GM19240 (cell line): ENCODE measurements around the gene DQX1.

Experiments used
- DNase-seq: peaks from one replicate; pipeline ENCODE4 v3.0.0; 2011; ENCODE audit warnings: low spot score; ENCODE audit not compliant: insufficient read length

Gene DQX1

DNA sequence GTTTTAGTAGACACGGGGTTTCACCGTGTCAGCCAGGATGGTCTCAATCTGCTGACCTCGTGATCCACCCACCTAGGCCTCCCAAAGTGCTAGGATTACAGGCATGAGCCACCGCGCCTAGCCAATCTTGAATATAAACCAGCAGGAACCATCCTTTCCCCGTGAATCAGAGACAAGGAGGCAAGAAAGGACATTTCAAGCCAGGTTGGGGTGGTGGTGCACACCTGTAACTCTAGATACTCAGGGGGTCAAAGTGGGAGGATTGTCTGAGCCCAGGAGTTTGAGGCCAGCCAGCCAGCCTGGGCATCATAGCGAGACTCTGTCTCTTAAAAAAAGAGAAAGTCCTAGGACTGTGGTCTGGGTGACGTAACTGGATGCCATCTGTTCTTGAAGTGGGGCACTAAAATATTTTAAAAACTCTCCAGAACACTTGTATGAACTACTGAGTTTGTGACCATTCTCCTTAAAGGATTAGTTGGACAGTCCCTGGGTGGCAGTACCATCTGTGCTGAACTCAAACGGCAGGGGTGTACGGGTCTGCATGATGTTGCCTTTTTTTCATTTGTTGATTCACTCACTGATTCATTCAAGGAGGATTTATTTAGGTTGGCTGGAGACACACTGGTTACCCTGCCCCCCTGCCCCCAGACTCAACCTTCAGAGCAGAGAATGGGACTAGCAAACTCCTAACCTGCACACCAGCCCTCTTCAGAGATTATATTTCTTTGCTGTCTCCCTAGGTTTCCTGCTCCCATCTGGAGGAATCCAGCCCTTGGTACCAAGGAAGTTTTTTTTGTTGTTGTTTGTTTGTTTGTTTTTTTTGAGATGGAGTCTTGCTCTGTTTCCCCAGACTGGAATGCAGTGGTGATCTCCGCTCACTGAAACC lies 14.7 kb downstream of the DQX1 start:
- no peak for DNase-seq

DNA sequence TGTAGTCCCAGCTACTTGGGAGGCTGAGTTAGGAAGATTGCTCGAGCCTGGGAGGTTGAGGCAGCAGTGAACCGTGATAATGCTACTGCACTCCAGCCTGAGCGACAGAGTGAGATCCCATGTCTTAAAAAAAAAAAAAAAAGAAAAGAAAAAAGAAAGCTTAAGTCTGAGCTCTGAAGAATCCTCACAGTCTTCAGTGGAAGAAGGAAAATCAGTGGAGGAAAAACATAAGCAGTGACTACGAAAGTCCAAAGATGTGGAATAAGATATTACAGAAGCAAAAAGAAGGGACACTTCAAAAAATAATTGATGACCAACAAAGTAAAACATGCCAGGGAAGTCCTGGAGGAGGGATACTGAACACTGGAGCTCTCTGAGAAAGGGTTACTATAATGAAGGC lies 15.8 kb downstream of the DQX1 start:
- DNase-seq = no peak

DNA sequence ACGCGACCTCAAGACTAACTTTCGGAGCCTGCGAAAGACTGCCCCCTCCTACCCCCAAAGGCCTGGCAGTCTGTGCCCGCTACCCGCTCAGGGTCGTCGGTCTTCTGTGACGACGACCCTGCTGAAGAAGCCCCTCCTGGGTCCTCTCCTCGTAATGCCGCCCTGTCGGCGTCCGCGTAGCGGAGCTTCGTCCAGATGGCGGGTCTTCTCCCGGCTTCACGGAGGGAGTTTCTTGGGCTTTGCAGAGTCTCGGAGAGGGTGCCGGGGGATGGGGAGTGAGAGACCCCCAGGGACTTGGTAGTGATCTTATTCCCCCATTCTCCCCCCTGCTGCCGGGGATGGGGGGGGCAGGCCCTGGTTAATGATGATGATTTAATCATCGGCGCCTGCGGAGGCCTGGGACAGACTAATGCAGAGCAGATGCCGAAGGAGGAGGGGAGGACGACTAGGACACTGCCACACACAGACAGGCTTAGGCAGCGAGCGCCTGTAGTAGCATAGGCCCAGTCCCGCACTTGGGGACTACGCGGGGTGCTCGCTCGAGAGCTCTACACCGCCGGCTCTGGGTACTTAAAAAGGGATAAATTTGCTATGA lies 18.0 kb downstream of the DQX1 start:
- DNase-seq = no peak

DNA sequence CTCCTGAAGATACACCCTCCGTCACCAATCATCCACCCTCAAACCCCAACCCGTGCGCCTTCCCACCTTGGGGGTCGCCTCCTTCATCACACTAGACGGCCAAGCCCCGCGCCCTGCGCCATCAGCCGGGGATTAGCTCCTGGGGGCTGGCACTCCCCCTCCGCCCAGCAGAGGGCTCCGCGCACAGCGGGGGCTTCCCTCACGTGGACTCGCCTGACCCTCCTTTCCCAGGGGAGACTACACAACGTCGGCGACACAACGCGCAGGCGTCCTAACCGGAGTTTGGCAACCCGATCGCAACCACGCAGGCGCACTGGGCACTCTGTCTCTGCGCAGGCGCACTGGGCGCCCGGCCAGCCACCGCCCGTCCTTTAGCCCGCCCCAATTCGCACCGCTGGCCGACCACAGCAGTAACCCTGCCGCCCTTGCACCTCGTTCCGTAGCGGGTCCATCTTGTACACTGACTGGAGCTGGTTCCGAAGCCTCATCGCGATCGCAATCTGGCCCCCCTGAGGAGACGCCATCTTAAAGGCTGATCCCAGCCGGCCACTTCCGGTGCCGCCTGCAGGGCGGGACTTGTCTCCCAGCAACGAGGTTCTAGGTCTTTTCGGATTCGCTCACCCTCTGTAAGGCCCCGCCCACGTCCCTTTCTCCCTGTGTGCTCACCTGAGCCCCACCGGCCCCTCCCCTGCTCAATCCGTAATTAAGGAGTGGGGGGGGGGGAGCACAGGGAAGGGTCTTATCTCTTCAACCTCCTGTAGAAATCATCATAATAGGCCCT lies 18.7 kb downstream of the DQX1 start, which contains the start of gene PCGF1:
PCGF1 (minus strand) TSS at position 551 of the 781 bp plus-strand sequence; CDS start at position 524, 27 bp downstream.
- peak; percentile 94 for DNase-seq

DNA sequence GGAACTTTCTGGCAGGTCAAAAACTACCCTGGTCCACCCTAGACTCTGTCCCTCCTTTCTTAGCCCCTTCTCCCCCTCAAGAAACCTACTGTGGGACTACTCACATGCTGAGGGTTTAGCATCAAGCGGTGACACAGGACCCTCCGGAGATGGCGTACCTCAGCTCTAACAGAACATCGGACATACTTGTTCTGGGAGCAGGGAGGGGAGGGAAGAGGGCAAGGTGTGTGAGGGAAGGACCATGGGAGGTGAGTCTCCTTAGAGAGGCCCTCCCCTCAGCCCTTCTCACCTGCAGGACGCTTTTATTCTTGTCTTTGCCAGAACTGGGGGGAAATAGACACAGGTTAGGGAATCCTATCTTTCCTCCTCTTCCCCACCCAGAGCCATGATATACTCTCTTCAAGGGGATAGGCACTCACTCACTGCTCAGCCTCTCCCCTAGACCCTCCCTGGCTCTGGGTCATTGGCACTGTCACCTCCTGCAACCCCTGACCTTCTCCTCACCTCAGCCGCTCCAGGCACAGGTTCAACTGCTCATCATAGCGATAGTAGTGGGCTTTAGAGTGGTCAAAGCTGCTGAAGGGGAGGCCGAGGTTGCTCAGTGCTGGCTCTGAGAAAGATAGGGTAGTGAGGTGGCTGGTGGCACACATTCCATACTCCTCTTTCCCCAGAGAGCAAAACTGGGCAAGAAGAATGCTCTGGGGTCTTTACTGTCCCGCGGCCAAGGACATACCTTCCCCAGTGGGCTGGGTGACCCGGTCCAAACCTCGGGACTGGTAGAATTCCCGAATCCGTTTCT lies 20.4 kb downstream of the DQX1 start:
- no peak for DNase-seq

DNA sequence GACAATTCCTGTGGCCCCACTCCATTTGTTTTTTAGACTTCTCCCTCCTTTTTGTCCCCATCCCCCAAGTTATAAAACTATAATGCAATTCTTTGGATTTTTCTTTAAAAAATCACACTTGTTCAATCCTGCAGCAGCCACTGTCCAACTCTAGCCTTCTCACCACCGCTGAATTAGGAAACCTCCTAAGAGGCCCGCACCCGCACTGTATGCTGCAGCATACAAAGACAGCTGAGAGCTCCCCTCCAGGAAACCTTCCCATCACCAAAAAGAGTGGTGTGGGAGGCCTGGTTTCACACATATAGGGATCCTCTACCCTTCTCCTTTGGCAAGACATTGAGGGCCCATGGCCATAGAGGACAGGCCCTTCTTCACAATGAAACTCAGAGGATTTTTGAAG lies 21.4 kb downstream of the DQX1 start:
- no peak for DNase-seq

DNA sequence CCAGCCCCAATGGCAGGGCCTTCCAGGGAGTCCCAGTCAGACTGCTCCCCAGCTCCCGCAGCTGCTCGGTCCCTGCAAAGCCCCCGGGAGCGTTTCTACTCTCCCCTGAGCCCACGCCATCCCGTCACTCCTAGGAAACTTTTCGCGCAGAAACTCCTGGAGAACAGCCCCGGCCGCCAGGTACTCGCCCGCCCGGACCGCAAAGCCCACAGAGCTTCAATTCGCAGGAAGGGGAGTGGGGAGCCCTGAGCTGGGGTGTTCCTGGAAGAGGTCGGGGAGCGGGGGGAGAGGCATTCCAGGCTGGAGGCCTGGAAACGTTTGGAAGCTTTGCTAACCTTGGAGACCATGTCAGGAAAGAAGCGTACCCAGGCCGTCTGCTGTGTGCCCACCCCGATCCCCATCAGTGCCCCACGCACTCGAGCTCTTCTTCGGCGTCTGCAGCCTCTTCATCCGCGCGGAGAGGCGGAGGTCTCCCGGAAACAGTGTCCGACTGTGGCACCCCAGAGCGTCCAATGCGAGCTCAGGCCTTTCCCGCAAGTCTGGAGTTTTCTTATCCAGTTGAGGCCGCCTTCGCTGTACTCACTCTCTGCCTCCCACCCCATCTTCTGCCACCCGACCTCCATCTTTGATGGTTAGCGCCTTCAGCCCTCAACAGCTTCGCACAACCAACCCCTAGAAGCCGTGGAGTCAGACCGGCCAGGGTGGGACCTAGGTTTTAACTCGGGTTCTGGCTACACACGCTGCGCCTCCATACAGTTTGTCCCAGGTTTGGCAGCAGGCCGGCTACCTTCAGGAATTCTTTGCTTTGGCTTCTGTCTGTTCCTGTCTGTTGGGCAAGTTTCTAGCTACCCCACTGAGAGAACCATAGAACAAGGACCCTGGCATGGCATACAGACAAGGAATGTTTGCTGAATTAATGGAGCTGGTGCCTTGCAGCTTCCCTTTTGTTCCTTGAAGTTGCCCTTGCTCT lies 22.2 kb downstream of the DQX1 start:
- DNase-seq = no peak

DNA sequence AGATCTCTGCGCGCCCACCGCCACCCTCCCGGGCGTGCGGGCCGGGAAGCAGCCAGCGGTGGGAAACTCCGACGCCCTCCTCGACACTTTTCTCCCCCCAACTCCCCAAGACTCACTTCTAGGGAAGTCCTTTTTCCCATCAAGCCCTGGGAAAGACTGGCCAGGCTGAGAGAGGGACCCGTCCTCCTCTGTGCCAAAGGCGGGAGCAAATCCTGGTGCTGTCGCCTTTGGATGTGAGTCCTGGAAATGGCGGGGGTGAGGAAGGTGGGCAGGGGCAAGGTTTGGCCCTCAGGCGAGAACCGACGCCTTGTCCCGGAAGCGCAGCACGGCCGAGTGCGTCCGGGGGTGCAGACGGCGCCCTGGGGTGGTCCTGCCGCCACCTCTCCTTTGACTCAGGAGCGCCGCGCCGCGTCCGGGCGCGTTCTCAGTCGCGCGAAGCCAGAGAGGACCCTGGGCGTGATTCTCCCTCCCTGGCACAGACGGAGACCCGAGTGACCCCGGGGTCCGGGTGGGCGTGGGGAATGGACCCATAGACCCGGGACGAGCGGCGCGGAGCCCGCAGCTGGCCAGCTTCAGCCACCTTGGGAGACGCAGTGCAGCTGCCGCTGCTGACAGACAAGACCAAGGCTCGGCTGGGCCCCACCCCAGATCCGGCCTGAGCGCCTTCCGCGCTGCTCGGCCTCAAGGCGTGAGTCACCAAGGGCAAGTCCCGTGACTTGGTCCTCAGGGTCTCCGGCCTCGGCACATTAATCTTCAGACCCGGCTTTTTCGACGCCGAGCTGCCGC lies 23.1 kb downstream of the DQX1 start:
- no peak for DNase-seq

DNA sequence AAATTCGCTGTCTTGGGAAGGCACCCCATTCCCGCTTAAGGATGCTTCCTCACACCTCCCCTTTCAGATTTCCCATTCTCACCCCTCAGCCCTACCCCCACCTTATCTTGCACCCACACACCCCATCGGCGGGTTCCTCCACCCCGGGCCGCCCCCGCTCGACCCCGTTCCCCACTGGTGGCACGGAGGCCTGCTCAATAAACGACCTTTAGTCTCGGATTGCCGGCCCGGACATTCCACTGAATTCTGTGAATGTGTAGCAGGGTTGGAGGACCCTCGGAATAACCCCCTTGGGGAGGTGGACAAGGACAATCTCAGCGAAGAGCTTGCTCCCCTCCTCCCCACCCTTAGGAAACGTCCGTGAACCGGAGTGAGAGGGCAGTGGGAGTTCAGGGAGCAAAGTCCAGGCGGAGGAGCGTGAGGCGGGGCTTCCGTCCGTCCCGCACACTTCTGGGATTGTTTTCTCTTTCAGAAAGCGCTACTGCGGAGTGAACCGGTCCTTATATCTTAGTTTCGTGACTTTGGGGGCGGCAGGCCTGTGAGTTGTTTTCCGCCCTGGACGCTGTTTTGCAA lies 23.8 kb downstream of the DQX1 start:
- DNase-seq = no peak

DNA sequence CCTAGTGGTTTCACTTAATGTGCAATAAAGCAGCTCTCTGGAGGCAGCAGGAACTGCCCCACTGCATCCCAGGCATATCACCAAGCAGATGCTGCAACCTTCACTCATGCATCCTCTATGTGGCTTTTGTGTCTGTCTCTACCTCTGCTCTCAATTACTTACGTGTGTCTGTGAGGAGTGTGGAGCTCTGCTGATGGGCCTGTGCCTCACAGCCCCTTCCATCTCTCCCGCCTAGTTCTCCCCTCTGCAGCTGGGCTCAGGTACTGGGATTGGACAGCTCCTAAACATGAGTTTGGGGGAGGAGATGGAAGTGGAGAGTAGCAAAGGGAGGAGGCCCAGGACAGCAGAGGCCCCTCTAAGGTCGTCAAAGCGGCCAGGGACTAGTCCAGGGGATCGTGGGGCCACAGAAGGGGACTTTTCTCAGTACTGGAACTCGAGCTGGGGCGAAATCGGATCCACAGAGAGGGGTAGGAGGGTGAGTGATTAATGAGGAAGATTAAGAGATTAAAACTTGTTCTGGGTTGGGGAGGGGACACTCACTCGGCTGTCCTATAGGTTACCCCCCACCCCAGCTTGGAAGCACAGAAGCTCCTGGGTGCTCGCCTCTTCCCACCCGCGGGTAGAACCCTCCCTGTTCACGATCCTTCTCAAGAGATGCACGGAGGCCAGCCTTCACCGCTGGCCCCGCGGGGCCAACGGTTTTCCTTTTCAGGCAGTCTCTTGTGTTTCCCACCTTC lies 24.5 kb downstream of the DQX1 start:
- no peak for DNase-seq

DNA sequence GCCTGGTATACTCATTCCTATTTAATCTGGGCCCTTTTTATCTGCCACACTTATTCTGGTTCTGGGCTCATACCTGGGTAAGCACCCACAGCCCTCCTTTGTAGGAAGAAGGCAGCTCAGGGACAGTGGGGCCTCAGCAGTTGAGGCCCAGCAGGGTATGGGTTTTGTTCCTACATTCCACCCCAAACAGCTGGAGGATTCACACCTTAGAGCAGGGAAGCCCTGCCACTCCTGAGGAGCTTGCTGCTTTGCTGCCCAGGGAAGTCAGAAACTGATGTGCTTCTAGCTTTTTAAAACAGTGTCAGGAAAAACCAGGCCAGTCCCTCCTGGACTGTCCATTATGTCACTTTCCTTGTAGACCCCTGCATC lies 25.5 kb downstream of the DQX1 start:
- DNase-seq = no peak

DNA sequence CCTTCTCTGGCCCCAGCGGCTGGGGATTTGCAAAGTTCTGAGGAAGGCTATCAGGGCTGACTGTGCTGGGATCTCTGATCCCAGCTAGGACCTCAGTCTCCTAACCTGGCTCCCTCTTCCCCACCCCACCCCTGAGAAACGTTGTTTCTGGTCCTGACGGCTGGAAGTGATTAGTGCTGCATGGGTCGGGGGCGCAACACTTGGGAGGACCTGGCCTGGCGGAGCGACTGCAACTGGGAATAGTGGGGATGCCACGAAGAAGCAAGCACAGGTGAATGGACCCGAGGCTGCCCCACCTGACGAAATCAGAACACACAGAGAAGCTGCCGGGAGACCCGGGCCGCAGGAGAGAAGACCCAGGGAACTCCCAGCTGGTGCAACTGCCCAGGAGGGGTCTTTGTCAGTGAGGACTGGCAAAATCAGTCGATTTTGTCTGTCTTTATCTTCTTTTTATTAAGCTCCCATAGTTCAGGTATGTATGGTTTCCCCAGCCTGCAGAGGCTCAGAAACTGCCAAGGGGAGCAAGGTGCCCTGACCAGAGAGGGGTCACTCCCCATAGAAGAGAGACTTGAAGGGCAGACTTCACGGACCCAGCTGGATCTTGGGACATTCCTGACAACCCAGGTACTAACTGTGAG lies 26.0 kb downstream of the DQX1 start:
- no peak for DNase-seq

DNA sequence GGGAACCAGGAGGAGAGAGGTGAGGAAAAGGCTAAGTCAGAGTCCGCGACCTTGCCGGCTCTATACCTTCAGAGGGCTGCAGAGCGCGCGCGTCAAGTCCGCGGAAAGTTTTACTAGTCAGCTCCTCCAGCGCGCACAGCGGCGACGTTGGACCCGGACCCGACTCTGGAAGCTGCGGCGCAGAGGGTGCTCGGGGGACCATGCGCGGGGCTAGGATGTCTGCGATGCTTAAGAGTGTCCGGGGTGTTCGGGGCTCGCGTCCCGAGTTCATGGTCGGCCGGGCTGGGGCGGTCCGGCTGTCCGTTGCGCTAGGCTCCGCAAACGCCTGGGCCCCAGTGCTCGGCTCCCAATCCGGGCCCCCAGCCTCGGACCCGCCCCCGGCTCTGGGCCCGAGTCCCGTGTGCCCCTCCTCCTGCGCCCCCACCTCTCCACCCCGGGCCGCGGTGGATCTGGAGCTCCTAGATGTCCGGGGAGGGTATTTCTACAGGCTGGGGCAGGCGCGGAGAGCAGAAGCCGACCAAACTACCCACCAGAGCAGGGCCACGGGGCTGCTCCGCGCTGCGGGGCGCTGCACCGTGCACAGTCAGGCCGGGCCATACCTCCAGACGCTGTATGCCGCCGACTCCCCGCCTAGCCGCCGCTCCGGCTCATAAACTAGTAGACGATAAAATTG lies 26.6 kb downstream of the DQX1 start, which contains the start of gene LBX2:
LBX2 (minus strand) TSS at position 337 of the 673 bp plus-strand sequence; CDS start at position 271, 66 bp downstream.
- no peak for DNase-seq

DNA sequence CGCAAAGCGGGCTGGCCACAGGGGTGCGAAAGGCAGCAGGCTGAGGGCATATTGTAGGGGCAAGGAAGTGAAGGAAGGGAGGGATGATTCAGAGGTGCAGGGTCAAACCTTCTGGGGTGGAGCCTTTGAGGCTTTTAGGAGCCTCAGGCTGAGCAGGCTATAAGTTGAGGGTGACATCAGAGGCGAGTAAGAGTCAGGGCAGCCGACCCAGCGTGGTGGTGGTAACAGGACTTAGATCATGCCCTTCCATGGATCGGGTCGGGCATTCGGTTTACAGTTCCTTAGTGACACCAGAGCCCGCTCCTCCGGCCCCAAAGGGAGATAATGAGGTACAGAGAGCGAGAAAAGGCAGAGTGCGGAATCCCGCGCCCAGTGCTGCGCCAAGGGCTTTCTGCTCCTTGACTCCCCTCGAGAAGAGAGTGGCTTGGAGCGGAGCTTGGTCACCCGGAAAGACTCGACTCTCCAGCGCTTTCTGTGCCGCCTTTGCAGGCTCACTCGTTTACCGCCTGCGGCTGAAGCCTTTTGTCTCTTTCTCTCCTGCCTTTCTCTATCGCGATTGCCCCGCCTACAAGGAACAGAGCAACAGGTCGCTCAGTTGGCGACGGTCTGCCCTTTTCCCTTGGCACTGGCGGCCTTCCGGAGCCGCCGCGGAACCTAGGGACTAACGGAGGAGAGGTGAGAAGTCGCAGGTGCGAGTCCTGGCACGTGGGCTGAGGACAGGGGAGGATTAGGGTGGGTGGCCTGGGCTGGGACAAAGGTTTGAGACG lies 27.3 kb downstream of the DQX1 start:
- DNase-seq = no peak

DNA sequence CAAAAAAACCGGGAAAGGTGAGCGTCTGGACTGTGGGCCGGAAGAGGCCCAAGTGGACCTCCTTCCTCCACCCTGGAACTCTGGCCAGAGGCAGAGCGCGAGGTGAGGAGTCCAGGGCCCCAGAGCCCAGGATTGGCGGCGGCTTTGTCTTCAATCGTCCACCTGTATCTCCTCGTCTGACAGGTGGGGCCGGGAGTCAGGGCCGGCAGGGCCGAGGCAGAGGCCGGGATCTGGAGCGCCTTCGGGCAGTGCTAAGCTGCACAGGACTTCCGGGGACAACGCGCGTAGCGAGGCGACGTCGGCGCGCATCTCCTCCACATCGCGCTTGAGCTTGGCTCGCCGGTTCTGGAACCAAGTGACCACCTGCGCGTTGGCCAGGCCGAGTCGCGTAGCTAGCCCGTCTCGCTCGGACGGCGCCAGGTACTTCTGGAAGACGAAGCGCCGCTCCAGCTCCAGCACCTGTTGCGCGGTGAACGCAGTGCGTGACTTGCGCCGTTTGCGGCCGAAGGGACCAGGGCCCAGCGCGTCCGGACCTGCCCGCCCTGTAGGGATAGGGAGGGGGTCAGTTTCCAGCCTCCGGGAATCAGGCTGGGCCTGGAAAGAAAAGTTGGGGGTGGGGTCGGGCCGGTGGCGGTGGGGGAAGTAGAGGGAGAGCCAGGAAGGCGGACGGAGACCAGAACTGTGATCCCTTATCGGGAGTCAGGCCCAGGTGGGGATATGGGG lies 28.1 kb downstream of the DQX1 start:
- DNase-seq = no peak
